NCI-H2171 (cell line): ENCODE measurements around the gene SEPHS2.
"Not testable (repeated sequence)": the region's sequence is repeated elsewhere in the genome, so short reads cannot be mapped to it uniquely, and the experiment has no call there.

Experiments used
- DNase-seq: peaks from one replicate; lab custom pipeline; 2025; lab: John Stamatoyannopoulos, UW

The SEPHS2 gene

GRCh38 chr16:30445408-30446202 lies at the start of gene SEPHS2:
TSS of gene SEPHS2 (minus strand) at chr16:30445874. CDS start at chr16:30445727, 147 bp downstream.
- DNase-seq: peak; percentile 92

- DNase-seq: no peak
Measured at GRCh38 chr16:30494709-30495108, 49.0 kb upstream of the SEPHS2 start.

GRCh38 chr16:30493941-30494488 lies 48.3 kb upstream of the SEPHS2 start:
- DNase-seq: no peak

DNA sequence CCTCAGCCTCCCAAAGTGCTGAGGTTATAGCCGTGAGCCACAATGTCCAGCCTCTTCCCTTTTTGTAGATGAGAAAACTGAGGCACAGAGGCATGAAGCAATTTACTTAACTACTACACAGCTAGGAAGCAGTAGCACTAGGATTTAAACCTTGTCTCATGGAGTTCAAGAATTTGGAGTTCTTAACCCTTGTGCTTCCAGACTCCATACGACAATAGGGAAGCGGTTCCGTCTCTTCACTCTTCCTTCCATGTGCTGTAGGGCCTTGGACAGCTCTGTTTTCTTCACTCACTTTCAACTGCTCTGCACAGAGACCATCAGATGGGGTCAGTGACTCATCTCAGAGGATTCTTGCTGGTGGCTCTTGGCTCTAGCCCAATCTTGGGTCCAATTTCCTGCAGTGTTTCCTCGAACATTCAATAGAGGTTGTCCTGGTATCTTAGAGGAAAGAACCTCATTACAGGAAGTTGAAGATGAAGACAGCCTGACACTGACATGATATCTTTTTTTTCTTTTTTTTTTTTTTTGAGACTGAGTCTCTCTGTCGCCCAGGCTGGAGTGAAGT lies 46.2 kb upstream of the SEPHS2 start:
- no peak for DNase-seq

GRCh38 chr16:30491229-30491628 lies 45.6 kb upstream of the SEPHS2 start:
- no peak for DNase-seq

DNA sequence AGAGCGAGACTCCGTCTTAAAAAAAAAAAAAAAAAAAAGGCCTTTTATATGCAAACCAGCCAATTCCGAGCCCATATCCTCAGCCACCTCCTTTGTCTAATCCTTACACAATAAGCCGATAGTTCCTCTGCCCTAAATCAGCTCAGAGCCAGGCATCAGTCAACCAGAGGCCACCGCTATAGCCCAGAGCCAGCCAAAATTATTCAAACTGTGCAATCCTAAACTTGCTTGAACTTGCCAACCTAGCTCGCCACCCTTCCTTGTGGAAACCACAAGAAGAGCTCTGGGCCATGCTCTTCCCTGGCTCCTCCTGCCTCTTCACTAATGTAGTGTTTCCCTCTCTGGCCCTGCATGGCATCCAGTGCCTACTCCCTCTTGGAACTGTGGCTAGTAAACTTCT lies 44.5 kb upstream of the SEPHS2 start:
- no peak for DNase-seq

DNA sequence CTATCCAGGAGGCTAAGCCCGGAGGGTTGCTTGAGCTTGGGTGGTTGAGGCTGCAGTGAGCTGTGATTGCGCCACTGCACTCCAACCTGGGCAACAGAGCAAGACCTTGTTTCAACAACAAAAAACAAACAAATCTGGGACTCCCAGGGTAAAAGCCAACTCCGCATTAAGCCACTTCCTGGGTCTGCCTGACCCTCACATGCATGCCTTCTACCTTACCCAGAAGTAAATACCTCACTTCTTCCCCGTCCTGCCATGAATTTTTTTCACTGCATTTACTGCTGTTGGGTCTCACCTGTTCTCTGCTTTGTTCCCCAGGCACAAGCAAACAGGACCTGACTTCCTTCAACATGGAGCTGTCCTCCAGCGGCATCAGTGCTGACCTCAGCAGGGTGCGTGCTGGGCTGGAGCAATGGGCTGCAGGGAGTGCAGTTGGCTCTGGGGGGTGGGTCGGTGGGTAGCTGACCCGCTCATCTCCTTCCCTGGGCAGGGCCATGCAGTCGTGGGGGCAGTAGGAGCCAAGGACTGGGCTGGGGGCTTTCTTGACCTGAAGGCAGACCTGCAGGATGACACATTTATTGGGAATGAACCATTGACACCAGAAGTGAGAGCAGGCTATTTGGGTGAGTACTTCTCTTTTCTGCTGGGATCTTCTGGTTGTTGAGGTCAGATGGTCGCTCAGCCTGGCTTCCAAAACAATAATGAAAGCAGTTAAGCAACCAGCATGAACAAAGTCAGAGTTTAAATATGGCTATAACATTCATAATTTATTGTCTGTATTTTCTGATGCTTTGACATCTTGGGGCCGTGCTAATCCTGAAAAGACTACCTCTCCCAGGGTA lies 43.3 kb upstream of the SEPHS2 start:
- no peak for DNase-seq

GRCh38 chr16:30485818-30486436 lies 40.3 kb upstream of the SEPHS2 start:
- no peak for DNase-seq

DNA sequence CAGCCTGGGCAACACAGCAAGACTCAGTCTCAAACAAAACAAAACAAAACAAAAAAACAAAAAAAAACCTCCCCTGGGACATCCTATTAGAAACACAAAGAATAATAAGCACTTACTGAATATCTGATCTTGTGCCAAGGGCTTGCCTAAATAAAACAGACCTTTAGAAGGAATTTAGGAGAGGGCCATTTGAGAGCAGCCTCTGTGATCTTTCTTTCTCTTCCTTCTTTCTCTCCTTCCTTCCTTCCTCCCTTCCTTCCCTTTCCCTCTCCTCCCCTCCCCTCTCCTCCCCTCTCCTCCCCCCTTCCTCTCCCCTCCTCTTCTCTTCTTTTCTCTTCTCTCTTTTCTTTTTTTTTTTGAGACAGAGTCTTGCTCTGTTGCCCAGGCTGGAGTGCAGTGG lies 39.2 kb upstream of the SEPHS2 start:
- no peak for DNase-seq

DNA sequence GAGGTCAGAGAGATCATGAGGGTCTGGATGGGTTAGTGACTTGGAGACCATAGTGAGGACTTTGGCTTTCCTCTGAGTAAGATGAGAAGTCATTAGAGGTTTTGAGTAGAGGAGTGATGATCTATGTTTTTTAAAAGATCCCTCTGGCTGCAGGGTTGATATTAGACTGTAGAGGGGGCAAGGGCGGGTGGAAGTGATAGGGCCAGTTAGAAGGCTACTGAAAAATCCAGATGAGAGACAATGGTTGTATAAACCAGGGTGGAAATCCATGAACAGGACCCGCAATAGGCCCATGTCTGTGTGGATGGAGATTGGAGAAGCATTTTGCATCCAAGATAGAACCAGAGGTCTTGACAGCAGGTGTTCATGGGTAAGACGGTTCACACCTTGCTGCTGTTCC lies 36.7 kb upstream of the SEPHS2 start:
- no peak for DNase-seq

- no peak for DNase-seq
Measured at GRCh38 chr16:30481381-30481780, 35.7 kb upstream of the SEPHS2 start.

GRCh38 chr16:30478766-30479478 lies 33.2 kb upstream of the SEPHS2 start:
- no peak for DNase-seq

- not testable (repeated sequence) for DNase-seq
Measured at GRCh38 chr16:30477773-30478172, 32.1 kb upstream of the SEPHS2 start.

DNA sequence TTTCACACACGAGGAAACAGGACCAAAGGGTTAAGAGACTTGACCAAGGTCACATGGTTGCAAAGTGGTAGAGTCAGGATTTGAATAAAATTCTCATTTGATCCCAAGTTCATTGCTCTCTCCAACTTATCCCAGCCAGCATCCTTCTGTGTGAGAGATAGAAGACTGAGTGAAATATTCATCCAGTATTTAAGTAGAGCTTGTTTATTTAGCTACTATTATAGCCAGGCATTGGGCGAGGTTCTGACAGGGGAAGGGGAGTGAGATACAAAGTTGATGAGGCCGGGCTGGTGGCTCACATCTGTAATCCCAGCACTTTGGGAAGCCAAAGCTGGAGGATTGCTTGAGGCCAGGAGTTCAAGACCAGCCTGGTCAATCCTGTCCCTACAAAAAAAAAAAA lies 31.3 kb upstream of the SEPHS2 start:
- DNase-seq: no peak

DNA sequence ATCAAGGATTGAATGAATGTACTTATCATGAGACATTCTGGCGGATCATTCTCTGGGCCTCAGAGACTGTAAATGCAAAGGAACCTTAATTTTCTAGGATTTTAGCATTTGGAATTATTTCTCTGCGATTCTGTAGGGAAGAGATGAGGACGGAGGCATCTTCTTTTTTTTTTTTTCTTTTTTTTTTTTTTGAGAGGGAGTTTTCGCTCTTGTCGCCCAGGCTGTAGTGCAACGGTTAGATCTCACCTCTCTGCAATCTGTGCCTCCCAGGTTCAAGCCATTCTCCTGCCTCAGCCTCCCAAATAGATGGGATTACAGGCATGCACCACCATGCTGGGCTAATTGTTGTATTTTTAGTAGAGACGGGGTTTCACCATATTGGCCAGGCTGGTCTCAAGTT lies 29.0 kb upstream of the SEPHS2 start:
- DNase-seq: no peak

GRCh38 chr16:30474074-30474452 lies 28.4 kb upstream of the SEPHS2 start:
- DNase-seq: no peak

- no peak for DNase-seq
Measured at GRCh38 chr16:30473231-30474073, 27.8 kb upstream of the SEPHS2 start.

- no peak for DNase-seq
Measured at GRCh38 chr16:30472328-30472942, 26.8 kb upstream of the SEPHS2 start, which contains the start of gene ITGAL. TSS of gene ITGAL (plus strand) at chr16:30472742. CDS start at chr16:30472838, 96 bp downstream.

DNA sequence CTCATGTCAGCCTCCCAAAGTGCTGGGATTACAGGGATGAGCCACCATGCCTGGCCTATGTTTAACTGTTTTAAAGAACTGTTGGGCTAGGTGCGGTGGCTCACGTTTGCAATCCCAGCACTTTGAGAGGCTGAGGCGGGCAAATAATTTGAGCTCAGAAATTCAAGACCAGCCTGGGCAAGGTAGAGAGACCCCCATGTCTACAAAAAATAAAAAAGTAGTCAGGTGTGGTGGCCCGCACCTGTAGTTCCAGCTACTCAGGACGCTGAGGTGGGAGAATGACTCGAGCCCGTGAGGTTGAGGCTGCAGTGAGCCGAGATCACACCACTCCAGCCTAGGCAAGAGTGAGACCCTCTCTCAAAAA lies 24.9 kb upstream of the SEPHS2 start:
- no peak for DNase-seq

DNA sequence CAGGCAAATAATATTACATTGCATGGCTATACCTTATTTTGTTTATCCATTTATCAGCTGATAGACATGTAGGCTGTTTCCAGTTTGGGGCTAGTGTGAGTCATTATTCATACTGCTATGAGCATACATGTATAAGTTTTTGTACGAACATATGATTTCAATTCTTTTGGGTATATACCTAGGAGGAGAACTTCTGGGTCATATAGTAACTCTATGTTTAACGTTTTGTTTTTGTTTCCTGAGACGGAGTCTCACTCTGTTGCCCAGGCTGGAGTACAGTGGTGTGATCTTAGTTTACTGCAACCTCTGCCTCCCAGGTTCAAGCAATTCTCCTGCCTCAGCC lies 24.5 kb upstream of the SEPHS2 start:
- DNase-seq: no peak
